ENCODE results near the gene PTPRN2.

GRCh38 chr7:157972914-157973313 is 614.7 kb downstream of the PTPRN2 start:
- TF ChIP-seq POLR2A (IDR thresholded peaks at IDR 0.05; ENCODE audit: low read depth, low read length), result no peak
- TF ChIP-seq GATA2 (IDR thresholded peaks at IDR 0.05; ENCODE audit: insufficient read depth, insufficient read length, low read depth, low read length), result no peak
- no peak for TF ChIP-seq CTCF (IDR thresholded peaks at IDR 0.05; ENCODE audit: extremely low read depth in 1 of 2, insufficient read depth in 1 of 2, low read depth in 1 of 2, low read length in 2 of 2)
- no peak for TF ChIP-seq EZH2 (IDR thresholded peaks at IDR 0.05; ENCODE audit: borderline replicate concordance, low read depth, low read length, severe bottlenecking)
- TF ChIP-seq POLR2AphosphoS5 (IDR thresholded peaks at IDR 0.05; ENCODE audit: insufficient read depth, low read depth, low read length), result no peak
- TF ChIP-seq MYC (IDR thresholded peaks at IDR 0.05; ENCODE audit: low read depth, low read length), result no peak
- no peak for TF ChIP-seq FOS (IDR thresholded peaks at IDR 0.05; ENCODE audit: borderline replicate concordance, insufficient read depth, low read length)
- TF ChIP-seq, protein P1, sequence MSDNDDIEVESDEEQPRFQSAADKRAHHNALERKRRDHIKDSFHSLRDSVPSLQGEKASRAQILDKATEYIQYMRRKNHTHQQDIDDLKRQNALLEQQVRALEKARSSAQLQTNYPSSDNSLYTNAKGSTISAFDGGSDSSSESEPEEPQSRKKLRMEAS (IDR thresholded peaks at IDR 0.05; ENCODE audit: insufficient read depth, insufficient read length), result no peak

Data from endothelial cell of umbilical vein (primary cell).